Central memory CD4-positive, alpha-beta T cell (primary cell): ENCODE results near the gene PSMC1.
"Not testable (repeated sequence)": the region's sequence is repeated elsewhere in the genome, so short reads cannot be mapped to it uniquely, and the experiment has no call there.

ENCODE experiments used
- DNase-seq: peaks from one replicate; pipeline ENCODE4 v3.0.0; 2022
- total RNA-seq, 3 experiments: gene quantifications; one replicate each; lab custom pipeline; 2026; lab: John Stamatoyannopoulos, UW

Gene PSMC1
- total RNA-seq: 38.1 to 167 (median 38.2) reads per million in 3 experiments

DNA sequence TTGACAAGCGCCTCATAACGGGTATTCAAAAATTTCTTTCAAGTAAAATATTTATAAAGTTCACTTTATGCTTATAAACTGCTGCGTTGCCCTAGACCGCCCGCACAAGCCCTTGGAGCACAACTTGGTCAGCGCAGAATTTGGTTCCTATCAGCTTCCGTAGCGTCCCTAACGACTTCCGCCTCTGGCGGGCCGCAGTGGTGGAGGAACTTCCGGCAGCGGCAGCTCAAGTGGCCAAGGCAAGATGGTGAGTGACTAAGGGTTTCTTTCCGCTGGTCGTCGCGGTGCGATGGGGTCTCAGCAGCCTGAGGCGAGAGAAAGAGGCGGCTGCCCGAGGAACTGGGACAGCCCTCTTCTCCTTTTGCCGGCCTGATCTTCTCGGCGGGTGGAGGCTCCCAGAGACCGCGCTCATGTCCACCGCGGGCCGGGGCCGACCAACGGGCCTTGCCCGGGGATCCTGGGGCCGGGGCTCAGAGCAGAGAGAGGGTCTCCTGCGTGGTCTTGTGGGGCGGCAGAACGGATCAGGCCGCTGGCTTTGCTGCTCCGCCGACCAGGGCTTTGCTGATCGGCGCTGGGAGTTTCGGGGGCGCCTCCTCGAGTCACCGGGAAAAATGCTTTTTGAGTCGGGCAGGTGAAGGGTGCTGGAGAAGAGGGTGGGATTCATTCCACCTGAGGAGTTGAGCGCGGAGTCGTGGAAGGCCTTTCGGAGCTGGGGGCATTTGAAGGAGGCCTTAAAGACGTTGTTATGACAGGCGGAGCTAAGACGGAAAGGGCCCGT lies at the start of gene PSMC1:
Gene PSMC1, plus strand, starts transcription at position 200 of the 778 bp plus-strand sequence. Its CDS starts 45 bp downstream, at position 245.
- DNase-seq: peak; percentile 78

GRCh38 chr14:90213099-90213748 lies 43.1 kb upstream of the PSMC1 start:
- DNase-seq: no peak

GRCh38 chr14:90228478-90228877 lies 27.9 kb upstream of the PSMC1 start:
- no peak for DNase-seq

DNA sequence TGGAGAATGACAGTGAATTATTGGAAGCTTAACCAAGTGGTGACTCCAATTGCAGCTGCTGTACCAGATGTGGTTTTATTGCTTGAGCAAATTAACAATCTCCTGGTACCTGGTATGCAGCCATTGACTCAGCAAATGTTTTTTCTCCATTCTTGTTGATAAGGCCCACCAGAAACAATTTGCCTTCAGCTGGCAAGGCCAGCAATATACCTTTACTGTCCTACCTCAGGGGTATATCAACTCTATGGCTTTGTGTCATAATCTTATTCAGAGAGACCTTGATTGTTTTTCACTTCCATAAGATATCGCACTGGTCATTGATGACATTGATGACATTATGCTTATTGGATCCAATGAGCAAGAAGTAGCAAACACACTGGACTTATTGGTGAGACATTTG lies 26.4 kb upstream of the PSMC1 start:
- DNase-seq: not testable (repeated sequence)

DNA sequence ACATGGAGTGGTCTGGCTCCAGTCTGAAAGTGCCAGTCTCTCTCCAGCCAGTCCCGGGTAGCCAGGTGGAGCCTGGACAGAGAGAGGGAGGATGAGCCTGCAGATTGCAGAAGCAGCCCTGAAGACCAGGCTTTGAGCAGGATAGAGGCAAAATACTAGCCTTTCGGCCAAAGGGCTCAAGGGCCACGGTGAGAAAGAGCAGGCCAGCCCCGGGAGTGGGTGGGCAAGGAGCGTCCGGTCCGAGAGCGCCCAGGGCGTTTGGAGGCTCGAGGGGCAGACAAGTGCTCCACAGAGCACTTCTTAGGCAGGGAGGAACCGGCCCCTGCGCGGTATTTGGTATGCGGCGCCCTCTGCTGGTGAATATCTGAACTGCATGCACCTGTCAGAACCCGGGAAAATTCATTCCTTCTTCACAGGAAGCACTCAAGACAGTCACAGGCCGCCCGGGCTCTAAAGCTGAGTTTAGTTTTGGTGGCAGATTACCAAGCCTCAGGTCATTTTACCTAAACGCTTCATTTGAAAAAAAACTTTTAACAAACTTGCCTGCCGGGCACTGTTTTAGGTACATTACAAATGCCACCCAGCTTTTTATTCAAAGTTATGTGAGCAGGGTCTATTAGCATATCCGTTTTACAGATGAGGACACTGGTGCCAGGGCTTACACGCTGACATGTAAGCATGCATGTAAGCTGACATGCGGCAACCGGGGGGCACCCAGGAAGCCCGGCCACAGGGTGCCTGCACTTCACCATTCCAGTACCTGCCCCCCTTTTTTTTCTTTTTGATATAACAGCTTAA lies 21.0 kb upstream of the PSMC1 start:
- peak; percentile 21 for DNase-seq

DNA sequence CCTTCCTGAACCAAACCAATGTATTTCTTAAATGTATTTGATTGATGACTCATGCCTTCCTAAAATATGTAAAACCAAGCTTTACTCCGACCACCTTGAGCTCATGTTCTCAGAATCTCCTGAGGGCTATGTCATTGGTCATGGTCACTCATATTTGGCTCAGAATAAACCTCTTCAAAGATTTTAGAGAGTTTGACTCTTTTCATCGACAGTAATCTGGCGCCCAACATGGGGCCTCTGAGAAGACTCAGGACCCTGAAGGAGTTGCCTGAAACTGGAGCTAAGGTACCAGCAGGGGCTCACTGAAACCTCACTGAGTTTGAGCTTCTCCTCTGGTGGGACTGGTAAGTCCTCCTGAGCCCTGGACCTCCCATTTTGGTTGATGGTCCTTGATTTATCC lies 17.2 kb upstream of the PSMC1 start:
- no peak for DNase-seq

- no peak for DNase-seq
These were observed 13.9 kb upstream of the PSMC1 start for GRCh38 chr14:90242444-90242843.

GRCh38 chr14:90246936-90247335 lies 9.4 kb upstream of the PSMC1 start:
- DNase-seq: no peak

GRCh38 chr14:90247441-90247840 lies 8.9 kb upstream of the PSMC1 start:
- not testable (repeated sequence) for DNase-seq

DNA sequence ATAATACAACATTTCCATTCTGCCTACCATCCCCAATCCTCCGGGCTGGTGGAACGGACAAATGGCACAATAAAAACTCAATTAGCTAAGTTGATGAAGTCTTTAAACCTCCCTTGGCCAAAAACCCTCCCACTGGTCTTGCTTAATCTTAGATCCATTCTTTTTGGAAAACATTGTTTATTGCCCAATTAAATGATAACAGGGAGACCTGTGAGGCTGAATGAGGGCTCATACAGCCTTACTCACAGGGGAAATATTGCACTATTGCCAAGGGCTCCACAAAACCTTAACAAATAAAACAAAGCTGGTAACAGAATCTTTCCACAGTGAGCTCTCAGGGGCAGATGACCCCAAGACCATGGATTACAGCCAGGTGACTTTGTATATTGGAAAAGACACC lies 7.8 kb upstream of the PSMC1 start:
- DNase-seq: no peak

DNA sequence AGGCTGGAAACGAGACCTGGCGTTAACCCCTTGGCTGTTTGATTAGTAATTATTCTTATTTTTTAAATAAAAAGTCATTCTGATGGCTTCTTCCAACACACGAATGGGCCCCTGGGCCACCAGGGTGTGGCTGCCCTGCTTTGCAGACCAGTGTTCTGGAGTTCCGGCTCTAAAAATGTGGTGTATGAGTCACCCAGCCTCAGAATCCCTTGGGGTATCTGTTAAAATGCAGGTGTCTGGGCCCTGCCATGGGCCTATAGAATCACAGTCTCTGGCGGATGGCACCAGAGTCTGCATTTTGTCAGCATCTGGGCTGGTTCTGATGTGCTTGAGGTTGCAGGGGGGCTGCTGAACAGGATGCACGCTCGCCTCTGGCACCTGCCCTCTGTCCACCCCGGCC lies 2.5 kb upstream of the PSMC1 start:
- no peak for DNase-seq

DNA sequence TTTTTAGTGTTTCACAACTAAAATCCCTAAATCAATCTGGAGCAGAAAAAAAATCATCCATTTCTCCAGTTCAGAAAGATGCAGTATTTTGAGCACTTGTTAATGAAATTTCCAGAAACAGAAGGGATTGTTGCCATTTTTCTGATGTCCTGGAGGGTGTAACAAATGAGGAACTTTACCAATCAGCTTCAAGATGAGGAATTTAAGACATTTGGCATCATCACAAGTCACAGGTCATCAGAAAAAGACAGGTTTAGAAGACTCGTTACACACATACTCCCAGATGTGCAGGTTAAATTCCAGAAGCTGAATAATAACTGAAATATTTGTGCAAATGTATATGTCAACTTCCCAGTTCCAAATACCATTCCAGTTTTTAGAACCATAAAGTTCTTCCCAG lies 482 bp upstream of the PSMC1 start:
- no peak for DNase-seq

DNA sequence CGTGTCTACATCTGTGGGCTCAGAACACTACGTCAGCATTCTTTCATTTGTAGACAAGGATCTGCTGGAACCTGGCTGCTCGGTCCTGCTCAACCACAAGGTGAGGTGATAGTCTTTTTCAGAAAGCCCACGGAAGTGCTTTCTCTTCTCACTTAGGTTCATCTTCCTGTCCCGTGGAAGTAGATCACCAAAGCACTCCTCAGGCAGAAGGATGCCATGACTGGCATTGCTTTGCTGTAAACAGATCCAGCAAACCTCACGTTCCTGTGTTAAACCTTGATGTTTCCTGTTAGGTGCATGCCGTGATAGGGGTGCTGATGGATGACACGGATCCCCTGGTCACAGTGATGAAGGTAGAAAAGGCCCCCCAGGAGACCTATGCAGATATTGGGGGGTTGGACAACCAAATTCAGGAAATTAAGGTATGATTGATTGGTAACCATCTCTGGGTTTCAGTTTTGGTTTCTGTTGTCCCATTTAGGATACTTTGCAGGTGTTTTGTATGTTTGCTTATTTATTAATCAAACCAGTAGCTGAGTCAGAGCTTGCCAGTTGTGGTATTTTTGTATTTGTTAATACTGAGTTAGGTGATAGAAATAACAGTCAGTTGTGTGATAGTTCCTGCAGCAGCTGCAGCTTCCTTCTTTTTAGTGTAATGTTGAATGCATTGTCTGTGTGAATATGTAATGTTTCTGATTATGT lies 7.5 kb downstream of the PSMC1 start:
- DNase-seq: peak; percentile 17

DNA sequence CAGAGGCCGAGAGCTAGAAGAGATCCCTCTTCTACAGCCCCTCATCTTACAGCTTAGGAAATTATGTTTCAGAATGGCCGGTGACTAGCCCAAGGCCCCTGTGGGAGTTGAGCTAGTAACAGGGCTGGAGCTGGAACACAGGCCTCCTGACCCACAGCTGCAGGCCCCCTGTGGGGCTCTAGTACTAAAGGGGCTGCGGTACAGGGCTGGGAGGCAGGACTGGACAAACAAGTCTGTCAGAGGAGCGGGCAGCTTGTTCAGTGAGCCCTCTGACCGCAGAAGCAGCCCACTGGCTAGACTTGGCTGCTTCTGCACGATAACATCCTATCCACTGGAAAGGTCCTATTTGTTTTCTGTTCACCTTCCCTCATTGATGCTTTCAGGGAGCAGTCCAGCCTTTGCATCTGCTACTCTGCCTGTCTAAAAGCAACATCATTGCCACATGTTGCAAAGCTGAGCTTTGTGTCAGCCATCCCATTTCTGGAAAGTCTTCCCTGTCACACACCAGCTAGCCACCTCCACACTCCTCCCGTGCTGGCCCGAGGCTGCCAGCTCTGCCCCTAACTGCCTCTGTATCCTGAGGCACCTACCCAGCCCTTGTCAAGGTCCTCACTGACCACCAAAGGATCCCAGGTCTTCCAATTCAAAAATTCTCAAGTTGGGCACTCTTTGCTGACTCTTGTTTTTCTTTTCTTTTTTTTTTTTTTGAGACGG lies 10.2 kb downstream of the PSMC1 start:
- DNase-seq: no peak

- DNase-seq: no peak
These were observed 12.1 kb downstream of the PSMC1 start for GRCh38 chr14:90268420-90268819.

- no peak for DNase-seq
These were observed 16.2 kb downstream of the PSMC1 start for GRCh38 chr14:90272523-90272922.

GRCh38 chr14:90273532-90273931 lies 17.2 kb downstream of the PSMC1 start:
- DNase-seq: no peak

- DNase-seq: no peak
These were observed 17.7 kb downstream of the PSMC1 start for GRCh38 chr14:90274019-90274418.

DNA sequence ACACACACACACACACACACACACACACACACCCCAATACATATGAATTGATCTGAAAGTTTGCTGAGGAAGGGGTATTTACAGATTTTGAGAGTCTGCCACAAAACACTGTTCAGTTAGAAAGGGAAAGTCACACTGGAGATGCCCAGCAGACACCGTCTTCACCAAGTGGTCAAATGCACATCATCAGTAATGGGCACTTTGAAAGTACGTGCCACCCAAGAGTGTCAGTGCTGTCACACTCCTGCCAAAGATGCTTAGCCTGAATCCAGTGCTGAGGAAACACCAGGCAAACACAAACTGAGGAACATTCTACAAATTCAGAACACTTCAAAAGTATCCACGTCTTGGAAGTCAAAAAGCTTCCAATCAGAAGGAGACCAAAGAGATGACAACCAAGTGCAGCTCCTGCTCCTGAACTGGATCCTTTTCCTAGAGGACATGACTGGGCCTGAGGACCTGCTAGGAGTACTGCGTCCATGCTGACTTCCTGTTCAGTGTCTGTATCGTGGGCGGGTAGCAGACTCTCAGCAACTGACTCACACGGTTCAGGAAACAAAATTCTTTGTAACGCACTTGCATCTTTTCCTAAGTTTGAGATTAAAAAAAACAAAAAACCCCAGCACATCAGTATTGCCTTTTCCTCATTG lies 18.6 kb downstream of the PSMC1 start:
- DNase-seq: no peak

GRCh38 chr14:90275458-90275814 lies 19.1 kb downstream of the PSMC1 start:
- no peak for DNase-seq

DNA sequence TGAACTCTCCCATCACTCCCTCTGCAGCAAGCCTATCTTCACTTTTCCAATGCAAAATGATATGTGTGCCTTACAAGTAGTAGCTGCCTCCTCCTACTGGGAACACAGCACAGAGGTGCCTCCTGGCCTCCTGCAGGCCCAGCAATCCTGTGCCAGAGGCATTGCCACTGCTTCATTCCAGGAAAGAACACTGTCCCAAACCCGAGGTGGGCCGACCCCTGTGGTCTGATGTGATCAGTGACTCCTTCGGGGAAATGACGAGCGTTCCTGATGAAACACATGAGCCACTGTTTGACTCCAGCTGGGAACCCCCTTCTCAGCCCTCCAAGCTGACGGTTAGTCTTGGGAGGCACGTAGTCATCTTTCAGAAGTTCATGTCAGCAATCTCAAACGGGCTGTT lies 19.5 kb downstream of the PSMC1 start:
- no peak for DNase-seq
